Measurements from ENCODE around the gene OGFOD2. TPM values are rescaled to one million over a fixed set of nuclear protein-coding genes. Genes with fewer than 3 reads are reported as not detected.

OGFOD2 gene
- total RNA-seq, 1 experiment from 2014 or later = 21.6 TPM

GRCh38 chr12:122959566-122960192, 15.4 kb upstream of the OGFOD2 start:
- no peak for TF ChIP-seq CTCF (IDR thresholded peaks at IDR 0.05; ENCODE audit: insufficient read depth in 1 of 2, low read depth in 1 of 2, low read length in 1 of 2, severe bottlenecking in 1 of 2, unreplicated experiment in 1 of 2)
- POLR2A ChIA-PET = no interaction called here

GRCh38 chr12:122960193-122960569, 14.9 kb upstream of the OGFOD2 start:
- no peaks in the 10 kb centered on the region for H3K27me3 ChIP-seq (replicated peaks; ENCODE audit: control insufficient read depth, insufficient read depth, low read length)
- Mint-ChIP-seq H3K4me3 (ENCODE audit: unreplicated experiment) (no peak overlapping the region), H3K36me3 (ENCODE audit: insufficient read depth, unreplicated experiment) (no peaks in the 10 kb centered on the region), H3K4me1 (ENCODE audit: low read depth, unreplicated experiment) (no peaks in the 10 kb centered on the region), H3K27me3 (ENCODE audit: insufficient read depth, unreplicated experiment) (no peaks in the 10 kb centered on the region), H3K9me3 (ENCODE audit: unreplicated experiment) (no peaks in the 10 kb centered on the region), H3K27ac (ENCODE audit: unreplicated experiment) (no peak overlapping the region)
- no peaks in the 10 kb centered on the region for H3K9me3 ChIP-seq
- intact Hi-C loops (cut with micrococcal nuclease; ENCODE audit: unreplicated experiment) = no loop called here
- no peak overlapping the region for H3K4me3 ChIP-seq (ENCODE audit: low read depth, low read length)
- H3K36me3 ChIP-seq (ENCODE audit: control insufficient read depth, insufficient read depth, low read length) = no peaks in the 10 kb centered on the region
- ChIA-PET POLR2A (interaction anchor here (0.6 kb wide), 1 partner anchor 281 kb away, joined by 3 read pairs; no protein-coding TSS in a partner anchor), CTCF (no interaction called here)
- no TSS peak for BruUV-seq (replicated peaks)
- TF ChIP-seq CTCF (IDR thresholded peaks at IDR 0.05; ENCODE audit: insufficient read depth in 1 of 2, low read depth in 1 of 2, low read length in 1 of 2, severe bottlenecking in 1 of 2, unreplicated experiment in 1 of 2) = no peak
- 0 out of 2 replicates have a peak, but pooled peaks cover 3% of the 10 kb centered on the region for H3K4me1 ChIP-seq
- no peak for DNase-seq

More at GRCh38 chr12:122959566-122960192, 15.4 kb upstream of the OGFOD2 start:
- Mint-ChIP-seq H3K9me3 (ENCODE audit: unreplicated experiment) (no peaks in the 10 kb centered on the region), H3K27me3 (ENCODE audit: insufficient read depth, unreplicated experiment) (no peaks in the 10 kb centered on the region), H3K4me1 (ENCODE audit: low read depth, unreplicated experiment) (no peaks in the 10 kb centered on the region), H3K36me3 (ENCODE audit: insufficient read depth, unreplicated experiment) (no peaks in the 10 kb centered on the region), H3K27ac (ENCODE audit: unreplicated experiment) (no peak overlapping the region), H3K4me3 (ENCODE audit: unreplicated experiment) (no peak overlapping the region)
- Histone ChIP-seq H3K9me3 (no peaks in the 10 kb centered on the region), H3K4me1 (0 out of 2 replicates have a peak, but pooled peaks cover 3% of the 10 kb centered on the region), H3K27me3 (replicated peaks; ENCODE audit: control insufficient read depth, insufficient read depth, low read length) (no peaks in the 10 kb centered on the region), H3K4me3 (ENCODE audit: low read depth, low read length) (no peak overlapping the region), H3K36me3 (ENCODE audit: control insufficient read depth, insufficient read depth, low read length) (no peaks in the 10 kb centered on the region)
- intact Hi-C loops (cut with micrococcal nuclease; ENCODE audit: unreplicated experiment) = no loop called here
- DNase-seq = no peak
- BruUV-seq (replicated peaks) = no TSS peak
- CTCF ChIA-PET = no interaction called here

- Histone ChIP-seq H3K4me1 (peaks cover 5% of the 10 kb centered on the region; the same call in 1 of the 2 replicates), H3K4me3 (ENCODE audit: low read depth, low read length) (no peak overlapping the region), H3K9me3 (no peaks in the 10 kb centered on the region), H3K27me3 (replicated peaks; ENCODE audit: control insufficient read depth, insufficient read depth, low read length) (no peaks in the 10 kb centered on the region), H3K36me3 (ENCODE audit: control insufficient read depth, insufficient read depth, low read length) (no peaks in the 10 kb centered on the region)
- no peak for DNase-seq
- H3K4me1 Mint-ChIP-seq (ENCODE audit: low read depth, unreplicated experiment) = peaks cover under 1% of the 10 kb centered on the region
- intact Hi-C loops (cut with micrococcal nuclease; ENCODE audit: unreplicated experiment) = no loop called here
- H3K9me3 Mint-ChIP-seq (ENCODE audit: unreplicated experiment) = no peaks in the 10 kb centered on the region
- BruUV-seq (replicated peaks) = no TSS peak
- ChIA-PET POLR2A (no interaction called here), CTCF (no interaction called here)
- no peak for TF ChIP-seq CTCF (IDR thresholded peaks at IDR 0.05; ENCODE audit: insufficient read depth in 1 of 2, low read depth in 1 of 2, low read length in 1 of 2, severe bottlenecking in 1 of 2, unreplicated experiment in 1 of 2)
- H3K36me3 Mint-ChIP-seq (ENCODE audit: insufficient read depth, unreplicated experiment) = peaks cover under 1% of the 10 kb centered on the region
- H3K27ac Mint-ChIP-seq (ENCODE audit: unreplicated experiment) = no peak overlapping the region
- H3K27me3 Mint-ChIP-seq (ENCODE audit: insufficient read depth, unreplicated experiment) = no peaks in the 10 kb centered on the region
- H3K4me3 Mint-ChIP-seq (ENCODE audit: unreplicated experiment) = no peak overlapping the region
Observed at GRCh38 chr12:122961531-122962329, 13.3 kb upstream of the OGFOD2 start.

Data from Caco-2 (cell line).